ENCODE data around the gene ILF3.

- no peak for TF ChIP-seq CTCF (IDR thresholded peaks at IDR 0.05)
- TF ChIP-seq POLR2A (IDR thresholded peaks at IDR 0.05) = no peak
These were observed 28.4 kb downstream of the ILF3 start for GRCh38 chr19:10682397-10683063.
